GM12865 (cell line): ENCODE results near the gene POC1A.
"Not testable (repeated sequence)": the region's sequence is repeated elsewhere in the genome, so short reads cannot be mapped to it uniquely, and the experiment has no call there.

Source experiments
- DNase-seq: peaks from one replicate; pipeline ENCODE4 v3.0.0; 2010; ENCODE audit warnings: low read depth
- H3K4me3 ChIP-seq: 2 replicates; pipeline ENCODE4 v1.5.1; 2011; ENCODE audit warnings: mild to moderate bottlenecking, low read depth, low read length, control low read depth
- CTCF ChIP-seq: IDR thresholded peaks from 2 replicates; pipeline ENCODE4 v1.5.1; 2011; ENCODE audit warnings: low read length, control low read depth, low read depth, inconsistent platforms; ENCODE audit not compliant: insufficient read depth; ENCODE audit errors: missing control alignments

The POC1A gene

DNA sequence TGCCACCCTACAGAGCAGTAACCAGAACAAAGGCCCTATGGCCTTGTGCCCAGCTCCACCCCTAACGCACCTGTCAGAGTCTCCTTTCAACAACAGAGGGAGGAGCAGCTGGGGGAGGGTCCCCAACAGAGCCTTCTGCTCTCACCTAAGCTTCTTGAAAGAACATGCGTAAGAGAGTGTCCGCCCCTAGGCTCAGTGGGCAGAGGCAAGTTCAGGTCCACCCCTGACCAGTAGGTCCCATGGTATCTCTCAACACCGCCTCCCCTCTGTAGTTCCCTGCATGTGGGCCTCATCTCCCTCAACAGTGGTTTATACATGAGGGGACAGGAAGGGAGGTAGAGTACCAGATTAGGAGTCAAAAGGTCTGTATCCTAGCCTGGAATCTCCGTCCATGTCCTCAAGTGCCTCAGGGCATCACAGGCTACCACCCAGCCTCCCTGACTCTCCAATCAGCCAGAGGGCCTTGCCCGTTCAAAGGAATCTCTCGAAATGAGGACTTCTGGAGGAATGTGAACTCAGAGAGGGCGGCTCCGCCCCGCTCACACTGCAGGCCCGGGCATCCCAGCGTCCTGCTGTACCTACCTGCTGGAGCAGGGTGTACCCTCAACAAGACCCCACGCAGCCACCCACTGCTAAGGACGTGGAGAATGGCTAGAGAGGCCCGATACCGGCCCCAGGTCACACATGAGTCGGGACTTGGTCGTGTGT lies 680 bp downstream of the POC1A start:
- DNase-seq, result peak; percentile 26
- no peak for TF ChIP-seq CTCF
- H3K4me3 ChIP-seq, result peak overlapping the region; percentile 66

DNA sequence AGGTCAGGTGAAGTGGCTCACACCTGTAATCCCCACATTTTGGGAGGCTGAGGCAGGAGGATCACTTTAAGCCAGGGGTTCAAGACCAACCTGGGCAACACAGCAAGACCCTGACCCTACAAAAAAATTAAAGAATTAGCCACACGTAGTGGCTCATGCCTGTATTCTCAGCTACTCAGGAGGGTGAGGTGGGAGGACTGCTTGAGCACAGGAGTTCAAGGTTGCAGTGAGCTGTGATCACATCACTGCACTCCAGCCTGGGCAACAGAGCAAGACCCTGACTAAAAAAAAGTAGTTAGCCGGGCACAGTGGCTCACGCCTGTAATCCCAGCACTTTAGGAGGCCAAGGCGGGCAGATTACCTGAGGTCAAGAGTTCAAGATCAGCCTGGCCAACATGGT lies 2.2 kb downstream of the POC1A start:
- not testable (repeated sequence) for DNase-seq, H3K4me3 ChIP-seq

GRCh38 chr3:52150860-52151259 lies 3.4 kb downstream of the POC1A start:
- TF ChIP-seq CTCF, result no peak
- H3K4me3 ChIP-seq, result no peak overlapping the region
- no peak for DNase-seq

DNA sequence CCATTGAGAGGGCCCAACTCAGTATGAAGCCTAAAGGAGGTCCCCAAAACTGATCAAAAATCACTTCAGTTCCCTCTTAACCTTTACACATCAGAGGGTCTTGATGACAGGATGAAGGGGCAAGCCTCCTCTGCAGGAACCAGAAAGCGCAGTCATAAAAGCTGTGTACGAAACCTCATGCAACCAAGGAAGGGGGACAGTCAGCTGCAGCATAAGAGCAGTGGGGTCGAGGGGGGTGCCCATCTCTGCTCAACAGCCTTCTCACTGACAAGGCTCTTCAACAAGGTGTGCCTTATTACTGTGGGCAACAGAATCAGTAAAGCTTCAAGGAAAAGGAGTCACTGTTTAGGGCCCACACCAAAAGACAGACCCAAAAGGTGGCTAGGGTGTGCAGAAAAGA lies 3.9 kb downstream of the POC1A start:
- no peak for DNase-seq
- TF ChIP-seq CTCF, result no peak
- H3K4me3 ChIP-seq, result no peak overlapping the region

DNA sequence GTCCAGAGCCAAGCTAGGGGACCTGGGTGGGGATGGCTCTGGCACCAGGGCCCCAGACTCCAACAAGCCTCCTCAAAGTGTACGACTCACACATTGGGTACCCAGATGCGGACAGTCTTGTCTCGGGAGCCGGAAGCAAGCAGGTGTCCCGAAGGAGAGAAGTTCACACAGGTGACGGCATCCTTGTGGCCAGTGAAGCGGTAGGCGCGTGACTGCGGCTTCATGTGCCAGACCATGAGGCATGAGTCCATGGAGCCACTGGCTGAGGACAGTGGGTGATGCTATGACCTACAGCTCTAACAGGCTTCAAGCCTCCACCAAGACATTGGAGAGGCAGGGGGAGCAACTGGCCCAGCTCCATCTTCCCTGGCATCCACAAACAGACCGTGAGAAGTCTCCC lies 4.5 kb downstream of the POC1A start:
- DNase-seq, result no peak
- TF ChIP-seq CTCF, result no peak
- no peak overlapping the region for H3K4me3 ChIP-seq

DNA sequence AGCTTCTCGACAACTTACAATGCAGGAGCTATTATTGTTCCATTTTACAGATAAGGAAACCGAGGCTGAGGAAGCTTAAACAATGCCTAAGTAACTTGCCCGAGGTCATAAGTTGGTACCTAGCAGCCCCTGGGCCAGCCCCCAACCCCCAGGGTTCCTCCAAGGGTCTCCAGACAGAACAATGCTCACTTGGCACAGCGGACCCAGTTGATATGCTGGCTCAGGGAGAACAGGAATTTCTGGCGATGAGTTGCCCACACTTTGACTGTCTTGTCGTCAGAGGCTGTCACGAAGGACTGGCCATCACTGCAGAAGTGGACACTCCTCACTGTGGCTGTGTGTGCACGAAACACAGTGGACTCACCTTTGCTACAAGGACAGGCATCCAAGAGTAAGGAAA lies 5.2 kb downstream of the POC1A start:
- TF ChIP-seq CTCF, result no peak
- no peak for DNase-seq
- no peak overlapping the region for H3K4me3 ChIP-seq

GRCh38 chr3:52147804-52148203 lies 6.4 kb downstream of the POC1A start:
- no peak overlapping the region for H3K4me3 ChIP-seq
- DNase-seq, result no peak
- no peak for TF ChIP-seq CTCF

GRCh38 chr3:52146811-52147210 lies 7.4 kb downstream of the POC1A start:
- no peak overlapping the region for H3K4me3 ChIP-seq
- no peak for DNase-seq
- TF ChIP-seq CTCF, result no peak
